SK-N-SH treated with all-trans-retinoic acid at 6 μM for 48 hours (cell line): ENCODE results near the gene NUP43.

Experiments
- ARNTL ChIP-seq: fragments of 450-650 bp; formaldehyde crosslinking; IDR thresholded peaks from 2 replicates; pipeline ENCODE4 v1.5.0; 2020; ENCODE audit warnings: low read depth, mild to moderate bottlenecking, moderate library complexity, borderline replicate concordance
- CREB5 ChIP-seq: fragments of 250-450 bp; sonication (Bioruptor Pico); IDR thresholded peaks from 2 replicates; pipeline ENCODE4 v1.5.1; 2020; ENCODE audit warnings: low read depth, mild to moderate bottlenecking, moderate library complexity
- CSDC2 ChIP-seq: fragments of 250-450 bp; sonication (Bioruptor Pico); IDR thresholded peaks from 2 replicates; pipeline ENCODE4 v1.5.0; 2020; ENCODE audit warnings: mild to moderate bottlenecking, moderate library complexity
- PATZ1 ChIP-seq: fragments of 250-450 bp; sonication (Bioruptor Pico); IDR thresholded peaks from 2 replicates; pipeline ENCODE4 v1.8.0; 2020; ENCODE audit warnings: mild to moderate bottlenecking, moderate library complexity, borderline replicate concordance
- TSHZ2 ChIP-seq: fragments of 250-450 bp; sonication (Bioruptor Pico); IDR thresholded peaks from 2 replicates; pipeline ENCODE4 v1.5.0; 2020; ENCODE audit warnings: mild to moderate bottlenecking, moderate library complexity
- ZFP3 ChIP-seq: fragments of 250-450 bp; sonication (Bioruptor Pico); IDR thresholded peaks from 2 replicates; pipeline ENCODE4 v1.5.0; 2020; ENCODE audit warnings: mild to moderate bottlenecking, moderate library complexity

- TF ChIP-seq CREB5 (CRISPR knock-in tag), result no peak
- no peak for TF ChIP-seq TSHZ2 (CRISPR knock-in tag)
- no peak for TF ChIP-seq ARNTL
- no peak for TF ChIP-seq CSDC2 (CRISPR knock-in tag)
- TF ChIP-seq ZFP3 (CRISPR knock-in tag), result no peak
- TF ChIP-seq PATZ1 (CRISPR knock-in tag), result no peak
These were observed 26.8 kb downstream of the NUP43 start for GRCh38 chr6:149719531-149719930.
